HG03196 (cell line): ENCODE measurements around the gene ALDH3A2.
"Not testable (repeated sequence)": the region's sequence is repeated elsewhere in the genome, so short reads cannot be mapped to it uniquely, and the experiment has no call there.

Source experiments
- ATAC-seq: cut with Tn5 transposase; IDR thresholded peaks from one replicate; pipeline ENCODE4 v1.9.1; 2021; ENCODE audit not compliant: unreplicated experiment

Gene ALDH3A2

DNA sequence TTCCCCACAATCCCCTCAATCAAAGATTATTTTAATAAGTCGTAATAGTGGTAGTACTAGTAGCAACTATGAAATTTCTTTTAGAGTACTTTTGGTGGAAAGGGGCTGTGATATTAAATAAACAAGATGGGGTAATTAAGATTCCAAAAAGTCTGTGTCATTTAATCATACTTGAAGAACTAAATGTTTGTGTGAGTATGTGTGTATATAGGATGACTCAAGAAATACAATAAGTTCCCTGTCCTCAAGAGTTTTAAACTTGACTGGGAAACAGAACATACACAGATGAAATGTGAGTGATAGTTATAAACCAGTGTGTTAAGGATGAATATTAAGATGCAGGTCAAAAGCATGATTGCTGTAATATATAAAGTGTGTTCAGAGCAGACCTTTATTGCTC is 2.3 kb downstream of the ALDH3A2 start:
- ATAC-seq: no peak

DNA sequence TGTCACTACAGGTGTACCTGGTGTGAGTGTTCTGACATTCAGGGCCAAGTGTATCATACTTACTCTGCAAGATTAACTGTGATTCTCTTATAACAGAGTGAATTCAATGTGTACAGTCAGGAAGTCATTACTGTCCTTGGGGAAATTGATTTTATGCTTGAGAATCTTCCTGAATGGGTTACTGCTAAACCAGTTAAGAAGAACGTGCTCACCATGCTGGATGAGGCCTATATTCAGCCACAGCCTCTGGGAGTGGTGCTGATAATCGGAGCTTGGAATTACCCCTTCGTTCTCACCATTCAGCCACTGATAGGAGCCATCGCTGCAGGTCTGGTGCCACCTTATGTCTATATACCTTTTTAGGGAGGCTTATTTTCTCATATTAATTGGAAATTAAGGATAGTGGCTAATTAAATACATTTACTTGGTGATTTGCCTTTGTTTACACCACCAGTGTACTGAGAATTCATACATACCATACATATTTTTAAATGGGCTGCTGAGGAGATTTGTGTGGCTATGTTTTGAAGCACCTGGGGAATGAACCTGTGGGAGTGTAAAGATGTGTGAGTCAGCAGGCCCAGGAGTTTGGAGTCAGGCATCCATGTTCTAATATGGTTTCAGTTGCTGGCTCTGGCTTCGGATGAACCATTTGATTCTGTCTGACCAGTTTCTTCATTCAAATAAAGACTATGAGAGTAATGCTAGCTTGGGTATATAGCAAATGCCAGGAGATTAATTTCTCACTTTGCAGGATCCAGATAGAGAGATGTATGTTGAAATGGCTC is 3.1 kb downstream of the ALDH3A2 start:
- ATAC-seq: no peak

- no peak for ATAC-seq
Measured at GRCh38 chr17:19652595-19652994, 4.0 kb downstream of the ALDH3A2 start.

DNA sequence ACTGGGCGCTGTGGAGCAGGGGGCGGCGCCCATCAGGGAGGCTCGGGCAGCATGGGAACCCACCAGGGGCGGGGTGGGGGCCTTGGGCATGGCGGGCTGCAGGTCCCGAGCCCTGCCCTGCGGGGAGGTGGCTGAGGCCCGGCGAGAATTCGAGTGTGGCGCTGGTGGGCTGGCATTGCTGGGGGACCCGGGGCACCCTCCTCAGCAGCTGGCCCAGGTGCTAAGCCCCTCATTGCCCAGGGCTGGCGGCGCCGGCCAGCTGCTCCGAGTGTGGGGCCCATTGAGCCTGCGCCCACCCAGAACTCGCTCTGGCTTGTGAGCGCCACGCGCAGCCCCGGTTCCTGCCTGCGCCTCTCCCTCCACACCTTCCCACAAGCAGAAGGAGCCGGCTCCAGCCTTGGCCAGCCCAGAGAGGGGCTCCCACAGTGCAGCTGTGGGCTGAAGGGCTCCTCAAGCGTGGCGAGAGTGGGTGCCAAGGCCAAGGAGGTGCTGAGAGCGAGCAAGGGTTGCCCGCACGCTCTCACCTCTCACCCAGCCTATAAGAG is 5.9 kb downstream of the ALDH3A2 start:
- no peak for ATAC-seq

- no peak for ATAC-seq
Measured at GRCh38 chr17:19654896-19655295, 6.3 kb downstream of the ALDH3A2 start.

GRCh38 chr17:19656336-19656735 is 7.8 kb downstream of the ALDH3A2 start:
- ATAC-seq: no peak

GRCh38 chr17:19656851-19657581 is 8.5 kb downstream of the ALDH3A2 start:
- no peak for ATAC-seq

DNA sequence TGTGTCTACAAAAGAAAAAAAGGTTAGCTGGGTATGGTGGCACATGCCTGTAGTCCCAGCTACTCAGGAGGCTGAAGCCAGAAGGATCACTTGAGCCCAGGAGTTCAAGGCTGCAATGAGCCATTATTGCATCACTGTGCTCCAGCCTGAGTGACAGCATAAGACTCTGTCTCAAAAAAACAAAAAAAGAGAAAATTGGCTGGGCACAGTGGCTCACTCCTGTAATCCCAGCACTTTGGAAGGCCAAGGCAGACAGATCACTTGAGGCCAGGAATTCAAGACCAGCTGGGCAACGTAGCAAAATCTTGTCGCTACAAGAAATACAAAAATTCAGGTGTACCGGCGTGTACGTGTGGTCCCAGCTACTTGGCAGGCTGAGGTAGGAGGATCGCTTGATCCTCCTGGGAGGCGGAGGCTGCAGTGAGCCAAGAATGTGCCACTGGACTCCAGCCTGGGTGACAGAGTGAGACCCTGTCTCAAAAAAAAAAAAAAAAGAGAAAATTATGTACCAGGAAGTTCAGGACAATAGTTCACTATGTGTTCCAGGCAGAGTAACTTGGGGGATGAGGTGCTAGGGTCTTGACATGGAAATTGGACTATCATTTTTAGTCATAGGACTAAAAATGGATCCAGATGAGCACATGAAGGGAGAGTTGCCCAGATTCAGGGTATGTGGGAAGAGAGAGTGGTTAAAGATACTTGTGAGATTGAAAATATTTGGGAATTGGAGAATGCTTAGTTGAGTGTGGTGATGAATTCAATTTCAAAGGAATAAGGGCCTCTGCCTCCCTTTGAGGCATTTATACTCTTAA is 11.0 kb downstream of the ALDH3A2 start:
- ATAC-seq: no peak

GRCh38 chr17:19660219-19660870 is 11.8 kb downstream of the ALDH3A2 start:
- no peak for ATAC-seq

- ATAC-seq: no peak
Measured at GRCh38 chr17:19661121-19661520, 12.6 kb downstream of the ALDH3A2 start.

- ATAC-seq: no peak
Measured at GRCh38 chr17:19663097-19663496, 14.5 kb downstream of the ALDH3A2 start.

DNA sequence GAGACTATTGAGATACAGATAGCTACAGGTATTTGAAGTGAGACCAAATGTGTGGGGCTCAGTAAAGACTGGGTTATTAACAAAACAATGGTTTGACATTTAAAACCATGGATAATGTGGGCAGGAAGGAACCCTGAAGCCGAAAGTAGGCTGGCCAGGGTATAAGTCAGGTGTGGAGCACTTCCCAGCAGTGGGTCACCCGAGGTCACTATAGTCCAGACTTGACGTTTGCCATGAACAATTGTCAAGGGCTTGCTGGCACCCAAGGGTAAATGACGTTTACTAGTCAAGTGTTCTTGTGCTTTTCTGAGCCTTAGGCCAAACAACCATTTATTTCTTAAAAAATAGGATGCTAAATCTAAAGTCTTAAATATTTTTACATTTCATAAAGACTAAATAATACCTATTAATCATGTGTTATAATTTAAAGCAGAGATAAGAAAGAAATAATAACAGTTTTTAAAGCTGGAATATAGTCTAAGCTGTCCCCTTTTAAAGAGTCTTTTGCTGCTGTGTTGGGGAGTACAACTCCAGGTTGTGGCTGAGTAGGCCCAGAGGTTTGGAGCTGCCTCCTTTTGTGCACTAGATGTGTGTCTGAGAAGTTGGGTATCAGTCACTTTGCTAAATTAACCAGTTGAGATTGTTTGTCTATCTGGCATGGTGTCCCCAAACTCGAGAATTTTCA is 15.7 kb downstream of the ALDH3A2 start:
- no peak for ATAC-seq

GRCh38 chr17:19664821-19665181 is 16.2 kb downstream of the ALDH3A2 start:
- no peak for ATAC-seq

DNA sequence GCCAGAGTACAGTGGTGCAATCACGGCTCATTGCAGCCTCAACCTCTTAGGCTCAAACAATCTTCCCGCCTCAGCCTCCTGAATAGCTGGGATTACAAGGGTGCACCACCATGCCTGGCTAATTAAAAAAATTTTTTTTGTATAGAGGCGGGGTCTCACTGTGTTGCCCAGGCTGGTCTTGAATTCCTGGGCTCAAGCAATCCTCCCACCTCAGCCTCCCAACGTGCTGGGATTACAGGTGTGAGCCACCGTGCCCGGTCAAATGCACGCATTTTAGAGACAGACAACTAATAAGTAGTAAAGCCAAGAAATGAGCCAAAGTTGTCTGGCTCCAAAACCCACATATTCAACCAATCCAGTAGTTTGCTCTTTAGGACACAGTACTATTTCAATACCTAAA is 21.1 kb downstream of the ALDH3A2 start:
- ATAC-seq: not testable (repeated sequence)

DNA sequence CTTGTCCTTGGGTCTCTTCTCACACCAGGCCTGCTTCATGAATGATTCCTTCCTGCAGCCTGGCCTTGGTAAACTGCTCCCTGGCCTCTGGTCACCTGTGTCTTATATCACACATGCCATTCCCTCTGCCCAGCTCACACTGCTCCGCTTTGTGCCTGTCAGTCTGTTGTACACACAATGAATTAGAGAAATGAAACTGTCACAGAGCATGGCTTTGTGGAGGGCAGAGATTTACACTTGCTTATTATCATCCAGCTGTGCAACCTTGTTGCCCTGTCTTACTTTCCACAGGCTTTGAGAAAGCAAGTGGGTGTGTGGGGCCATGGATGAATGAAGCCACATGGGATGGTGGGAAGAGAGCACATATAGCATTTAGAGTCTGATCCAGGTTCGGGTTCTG is 22.4 kb downstream of the ALDH3A2 start:
- no peak for ATAC-seq

DNA sequence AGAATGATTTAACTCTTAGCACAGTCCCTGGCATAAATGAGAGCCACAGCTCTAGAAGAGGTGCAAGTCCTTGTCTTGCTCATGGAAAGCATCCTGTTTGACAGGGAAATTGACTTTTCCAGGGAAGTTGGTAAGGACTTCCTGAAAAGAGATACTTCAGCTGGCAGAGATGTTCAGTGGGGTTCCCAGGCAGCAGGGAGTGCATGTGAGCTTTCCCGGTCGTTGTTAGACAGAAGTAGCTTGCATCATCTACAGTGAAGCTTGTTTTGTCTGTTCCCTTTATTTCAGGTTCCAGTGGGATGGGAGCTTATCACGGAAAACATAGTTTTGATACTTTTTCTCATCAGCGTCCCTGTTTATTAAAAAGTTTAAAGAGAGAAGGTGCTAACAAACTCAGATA is 22.9 kb downstream of the ALDH3A2 start:
- ATAC-seq: no peak

DNA sequence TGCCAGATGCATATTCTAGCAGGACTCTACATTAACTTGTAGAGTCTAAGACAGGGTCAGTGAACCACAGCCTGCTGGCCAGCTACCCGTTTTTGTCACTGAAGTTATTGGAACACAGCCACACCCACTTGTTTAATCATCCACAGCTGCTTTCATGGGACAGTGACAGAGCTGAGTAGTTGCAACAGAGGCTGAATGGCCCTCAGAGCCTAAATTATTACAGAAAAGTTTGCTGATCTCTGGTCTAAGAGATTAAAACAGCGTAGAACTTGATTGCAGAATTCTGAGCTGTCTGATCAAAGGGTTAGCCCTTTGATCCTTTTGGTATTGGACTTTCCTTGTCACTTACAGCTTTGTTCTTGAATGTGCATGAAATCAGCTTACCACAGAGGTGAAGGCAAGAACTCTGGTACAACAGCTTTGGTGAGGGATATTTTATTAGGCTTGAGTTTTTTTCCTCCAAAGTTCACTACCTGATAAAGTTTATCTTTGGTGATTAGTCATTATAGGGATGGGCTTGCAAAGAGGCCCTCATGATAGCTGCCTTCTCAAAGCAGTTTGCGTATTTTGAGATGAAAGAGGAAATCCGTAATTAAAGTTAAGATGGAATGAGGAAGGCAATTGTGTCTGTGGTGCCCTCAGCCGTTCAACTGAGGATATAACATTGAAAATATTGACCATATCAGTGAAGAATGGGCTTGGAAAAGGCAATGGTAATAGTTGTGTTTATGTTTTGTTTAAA is 23.6 kb downstream of the ALDH3A2 start:
- no peak for ATAC-seq

- no peak for ATAC-seq
Measured at GRCh38 chr17:19673623-19674022, 25.1 kb downstream of the ALDH3A2 start.

DNA sequence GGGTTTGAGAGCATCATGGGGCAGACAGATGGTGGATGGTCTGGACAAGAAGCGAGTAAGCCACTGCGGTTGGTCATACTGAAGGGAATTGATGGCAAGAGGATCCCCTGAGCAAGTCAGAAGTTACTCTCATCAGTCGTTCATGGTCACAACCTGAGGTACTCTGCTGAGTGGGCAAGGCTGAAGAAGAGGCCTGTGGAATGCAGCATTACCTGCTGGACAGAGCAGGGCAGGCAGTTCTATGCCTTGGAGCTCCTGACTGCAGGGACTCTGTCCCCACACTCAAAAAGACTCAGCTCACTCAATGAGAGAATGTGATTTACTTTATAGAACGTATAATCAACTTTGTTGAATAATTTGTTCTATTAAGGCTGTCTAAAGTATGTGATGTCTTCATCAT is 28.3 kb downstream of the ALDH3A2 start:
- ATAC-seq: no peak
